K562 (cell line): ENCODE data around the gene WARS2. TPM values are rescaled to one million over a fixed set of nuclear protein-coding genes. Genes with fewer than 3 reads are reported as not detected.

ENCODE experiments used
- ATAC-seq: fragments of 200-7000 bp; cut with Tn5 transposase; 3 replicates; pipeline ENCODE4 v1.9.1; 2020; ENCODE audit warnings: moderate library complexity
- BruUV-seq: library from RNA; stranded (reverse); fragments of 400-500 nt; replicated peaks from 2 replicates; lab custom pipeline; 2021; lab: Mats Ljungman, UMichigan
- CTCF ChIA-PET: fragments of 300-600 bp; formaldehyde crosslinking; extraction: SDS; loops from one replicate; lab custom pipeline; 2021; ENCODE audit warnings: low intra/inter-chr PET ratio; lab: Yijun Ruan, JAX
- POLR2A ChIA-PET: fragments of 300-600, 350-650 bp; sonication (Branson Sonifier 250); formaldehyde crosslinking; extraction: SDS; loops from one replicate; lab custom pipeline; 2021; ENCODE audit warnings: antibody characterized with exemption, inconsistent platforms; lab: Yijun Ruan, JAX
- DNase-seq, 4 experiments: peaks; one replicate each; pipeline versions ENCODE4 v3.0.0 to v3.0.0-alpha.2; 2011 to 2018; ENCODE audit warnings: low spot score in 3 of 4, mixed read lengths in 3 of 4; ENCODE audit errors: extremely low read depth in 1 of 4
- FAIRE-seq: peaks from 2 replicates; lab custom pipeline; 2011; peaks lifted over from hg19 to GRCh38; lab: Jason Lieb, UNC
- H2AFZ ChIP-seq: 2 replicates; pipeline ENCODE4 v1.6.0; 2011; ENCODE audit warnings: low read depth, low read length, control low read depth, inconsistent platforms
- H3K27ac ChIP-seq: fragments of 200-600 bp; 3 replicates; pipeline ENCODE4 v1.8.0; 2011; ENCODE audit warnings: low read depth, mild to moderate bottlenecking, control low read depth, inconsistent platforms, low read length, moderate library complexity, mixed read lengths; ENCODE audit errors: extremely low read depth
- H3K27me3 ChIP-seq, 2 experiments: fragments of 300-600 bp in 1 of 2; 2 replicates in 1 of 2; 3 replicates in 1 of 2; pipeline versions ENCODE4 v1.6.0 to v1.8.0; 2011; ENCODE audit warnings: inconsistent platforms in 2 of 2, low read length in 2 of 2, mild to moderate bottlenecking in 1 of 2, mixed read lengths in 1 of 2, moderate library complexity in 1 of 2; ENCODE audit not compliant: control insufficient read depth in 2 of 2, insufficient read depth in 2 of 2
- H3K36me3 ChIP-seq: fragments of 300-600 bp; 3 replicates; pipeline ENCODE4 v1.8.0; 2011; ENCODE audit warnings: mild to moderate bottlenecking, low read length, inconsistent platforms; ENCODE audit not compliant: control insufficient read depth, insufficient read depth
- H3K4me1 ChIP-seq, 2 experiments: fragments of 200-600 bp in 1 of 2; replicated peaks in 1 of 2; 2 replicates in 1 of 2; 3 replicates in 1 of 2; pipeline versions ENCODE4 v1.5.1 to v1.8.0; 2011; ENCODE audit warnings: inconsistent platforms in 2 of 2, low read length in 2 of 2, mild to moderate bottlenecking in 1 of 2, mixed read lengths in 1 of 2, moderate library complexity in 1 of 2; ENCODE audit not compliant: control insufficient read depth in 2 of 2, insufficient read depth in 2 of 2
- H3K4me2 ChIP-seq: 2 replicates; pipeline ENCODE4 v1.6.1; 2011; ENCODE audit warnings: low read length, control low read depth, inconsistent platforms, mixed read lengths; ENCODE audit not compliant: insufficient read depth
- H3K4me3 ChIP-seq: fragments of 200-600 bp; sonication (generic), shearing (Covaris generic); 2 replicates; pipeline ENCODE4 v1.5.1; 2016; ENCODE audit warnings: control low read depth, inconsistent platforms
- H3K79me2 ChIP-seq: fragments of 200-600 bp; 3 replicates; pipeline ENCODE4 v1.8.0; 2011; ENCODE audit warnings: low read length, inconsistent platforms; ENCODE audit not compliant: control insufficient read depth, insufficient read depth
- H3K9ac ChIP-seq, 2 experiments: 2 replicates each; pipeline versions ENCODE4 v1.6.0 to v1.6.1; 2011; ENCODE audit warnings: low read depth in 2 of 2, low read length in 2 of 2, control low read depth in 1 of 2, inconsistent platforms in 1 of 2, mild to moderate bottlenecking in 1 of 2, mixed read lengths in 1 of 2; ENCODE audit not compliant: insufficient read depth in 1 of 2
- H3K9me1 ChIP-seq: one replicate; pipeline ENCODE4 v1.6.0; 2011; ENCODE audit warnings: inconsistent platforms, mild to moderate bottlenecking, low read length, moderate library complexity; ENCODE audit not compliant: control insufficient read depth, insufficient read depth
- H3K9me3 ChIP-seq: replicated peaks from 2 replicates; pipeline ENCODE4 v1.5.1; 2011; ENCODE audit warnings: low read depth, low read length, inconsistent platforms; ENCODE audit not compliant: control insufficient read depth, insufficient read depth
- H4K20me1 ChIP-seq: replicated peaks from 2 replicates; pipeline ENCODE4 v1.6.1; 2011; ENCODE audit warnings: low read length, inconsistent platforms, mixed read lengths; ENCODE audit not compliant: control insufficient read depth, insufficient read depth
- CEBPG ChIP-seq, 3 experiments: fragments of 200-800 bp in 1 of 3; sonication (Bioruptor generic) in 1 of 3; sonication (generic) in 1 of 3; formaldehyde crosslinking in 1 of 3; IDR thresholded peaks in 2 of 3; conservative IDR thresholded peaks in 1 of 3; 2 replicates each; pipeline versions ENCODE4 v1.6.1 to v1.8.0; 2016 to 2022; ENCODE audit warnings: missing compliant biosample characterization in 2 of 3, missing genetic modification characterization in 2 of 3, mild to moderate bottlenecking in 1 of 3, missing genetic modification reagents in 1 of 3
- CHD4 ChIP-seq: fragments of 200-600 bp; sonication (generic); IDR thresholded peaks from 3 replicates; pipeline ENCODE4 v1.6.1; 2012; ENCODE audit warnings: low read depth, mild to moderate bottlenecking, mixed read lengths, low read length, inconsistent platforms; ENCODE audit not compliant: insufficient read depth, insufficient replicate concordance, poor library complexity, severe bottlenecking
- CTCF ChIP-seq, 3 experiments: IDR thresholded peaks in 2 of 3; conservative IDR thresholded peaks in 1 of 3; 2 replicates each; pipeline ENCODE4 v1.5.1; 2011 to 2012; ENCODE audit warnings: low read length in 3 of 3, mild to moderate bottlenecking in 3 of 3, control low read depth in 2 of 3, improper control_type of control experiment in 1 of 3, inconsistent platforms in 1 of 3, low read depth in 1 of 3, mixed read lengths in 1 of 3, moderate library complexity in 1 of 3; ENCODE audit not compliant: insufficient read depth in 2 of 3
- CUX1 ChIP-seq: fragments of 200-800 bp; sonication (Bioruptor generic); IDR thresholded peaks from 2 replicates; pipeline ENCODE4 v1.6.1; 2016; ENCODE audit warnings: missing genetic modification characterization, missing compliant biosample characterization
- DPF2 ChIP-seq: fragments of 450-650 bp; IDR thresholded peaks from 2 replicates; pipeline ENCODE4 v1.6.1; 2016
- MCM7 ChIP-seq, 2 experiments: fragments of 450-650 bp; IDR thresholded peaks; 2 replicates each; pipeline ENCODE4 v1.6.1; 2016 to 2018
- MED1 ChIP-seq: sonication (generic); formaldehyde crosslinking; IDR thresholded peaks from 2 replicates; pipeline ENCODE4 v1.8.1; 2023; ENCODE audit warnings: missing genetic modification reagents, borderline replicate concordance
- NCOA2 ChIP-seq, 2 experiments: fragments of 450-650 bp; IDR thresholded peaks; 2 replicates each; pipeline ENCODE4 v1.6.1; 2018; ENCODE audit warnings: mild to moderate bottlenecking in 2 of 2, moderate library complexity in 1 of 2; ENCODE audit not compliant: partially characterized antibody in 2 of 2
- RAD21 ChIP-seq, 2 experiments: fragments of 250-450 bp in 1 of 2; fragments of 450-650 bp in 1 of 2; sonication (Bioruptor Pico) in 1 of 2; formaldehyde crosslinking in 1 of 2; IDR thresholded peaks in 1 of 2; conservative IDR thresholded peaks in 1 of 2; 2 replicates each; pipeline versions ENCODE4 v1.4.0 to v1.8.0; 2020 to 2022; ENCODE audit warnings: mild to moderate bottlenecking in 2 of 2, moderate library complexity in 1 of 2
- ZBTB7A ChIP-seq: IDR thresholded peaks from 2 replicates; pipeline ENCODE4 v1.6.1; 2011; ENCODE audit warnings: low read depth, mild to moderate bottlenecking, low read length, moderate library complexity, borderline replicate concordance; ENCODE audit not compliant: control insufficient read depth
- ZNF174 ChIP-seq: fragments of 250-450 bp; sonication (Bioruptor Pico); IDR thresholded peaks from 2 replicates; pipeline ENCODE4 v1.4.0; 2020; ENCODE audit warnings: mild to moderate bottlenecking
- ZNF253 ChIP-seq: fragments of 250-450 bp; sonication (Bioruptor Pico); conservative IDR thresholded peaks from 2 replicates; pipeline ENCODE4 v1.6.1; 2021; ENCODE audit warnings: mild to moderate bottlenecking
- ZNF384 ChIP-seq: IDR thresholded peaks from 2 replicates; pipeline ENCODE4 v1.6.1; 2012; ENCODE audit warnings: low read depth, low read length, improper control_type of control experiment
- WGBS: fragments of 100-300 bp; shearing (Covaris generic); methylation state at CpG from one replicate; pipeline ENCODE4 v1.1.6; 2016; ENCODE audit warnings: low coverage, mixed read lengths; ENCODE audit not compliant: insufficient coverage; ENCODE audit errors: missing lambda C conversion rate; 5-methylcytosine and 5-hydroxymethylcytosine counted together
- in situ Hi-C: fragments of 300-500 bp; cut with MboI; formaldehyde crosslinking; loops from 4 replicates; pipeline ENCODE4 v1.15.0; 2018; ENCODE audit warnings: inconsistent platforms, mixed read lengths
- intact Hi-C: fragments of 100-400 bp; cut with micrococcal nuclease; formaldehyde crosslinking; loops from 2 replicates; pipeline ENCODE4 v1.14.2; 2022
- polyA plus RNA-seq, 8 experiments: library from polyadenylated mRNA; depleted of rRNA in 4 of 8; stranded (reverse) in 5 of 8; unstranded in 3 of 8; fragments of >200 nt; fragmentation: Nextera tagmentation in 2 of 8; fragmentation: Illumina TruSeq in 1 of 8; extraction: Ambion mirVana in 2 of 8; extraction: Trizol in 1 of 8; gene quantifications; 2 replicates each; pipeline versions ENCODE4 v1.2.1 to v1.2.3, GENCODE V29; 2011 to 2014; ENCODE audit warnings: inconsistent platforms in 1 of 8, missing spikeins in 1 of 8
- total RNA-seq, 7 experiments: library from RNA; depleted of rRNA in 6 of 7; stranded (reverse); fragments of >200 nt in 6 of 7; fragmentation: Illumina TruSeq in 2 of 7; extraction: Trizol in 2 of 7; gene quantifications; 2 replicates each; pipeline versions ENCODE4 v1.2.1 to v1.2.3, GENCODE V29; 2011 to 2021; ENCODE audit warnings: low replicate concordance in 1 of 7

The WARS2 gene
- total and polyA plus RNA-seq, 9 of the 15 experiments (the other 6 are each of a cell fraction or from before 2014, with no cell fraction given) = 5.7 to 18.0 (median 16.9) TPM

GRCh38 chr1:119008483-119009311 lies 131.8 kb downstream of the WARS2 start:
- in situ Hi-C loops (no loop called here), intact Hi-C loops (loop anchor here (2.0 to 5.0 kb wide), 2 partner anchors 786 to 854 kb away; no protein-coding TSS in a partner anchor)
- no peaks in the 10 kb centered on the region for H3K36me3 ChIP-seq
- H4K20me1 ChIP-seq = no peaks in the 10 kb centered on the region
- H3K9me1 ChIP-seq = no peaks in the 10 kb centered on the region
- no TSS peak for BruUV-seq
- H3K4me1 ChIP-seq = peaks cover 0 to 10% of the 10 kb centered on the region in 2 experiments; a peak in 1 of 5 replicates
- no peak overlapping the region for H3K9ac ChIP-seq
- no peaks in the 10 kb centered on the region for H3K79me2 ChIP-seq
- ATAC-seq = peak; percentile 85
- H3K4me2 ChIP-seq = no peak overlapping the region
- peak; percentile 39 to 62 (median 42) for DNase-seq
- ChIA-PET POLR2A (no interaction called here), CTCF (interaction anchor here (1.2 to 1.3 kb wide), 2 partner anchors 854 to 857 kb away, joined by 4 to 6 read pairs; no protein-coding TSS in a partner anchor)
- FAIRE-seq = peak; percentile 88
- H3K27ac ChIP-seq = no peak overlapping the region
- 36% methylated on average over 22 of the region's 22 CpGs for WGBS
- no peak overlapping the region for H3K4me3 ChIP-seq
- H3K9me3 ChIP-seq = no peaks in the 10 kb centered on the region
- no peak overlapping the region for H2AFZ ChIP-seq
- peaks cover 11 to 35% of the 10 kb centered on the region in 2 experiments; a peak in 3 of 5 replicates for H3K27me3 ChIP-seq
- TF ChIP-seq ZNF174 (CRISPR knock-in tag) (no peak), ZBTB7A (no peak), NCOA2 (IDR thresholded peaks at IDR 0.05; ENCODE audit: partially characterized antibody in 2 of 2) (no peak), RAD21 (CRISPR knock-in tag; conservative IDR thresholded peaks at IDR 0.05 in 1 of 2, IDR thresholded peaks at IDR 0.05 in 1 of 2) (peak; percentile 91), MCM7 (IDR thresholded peaks at IDR 0.05) (no peak), ZNF384 (peak; percentile 63), DPF2 (no peak), CEBPG (CRISPR knock-in tag; IDR thresholded peaks at IDR 0.05) (no peak), CEBPG (tag; conservative IDR thresholded peaks at IDR 0.05 in 1 of 2, IDR thresholded peaks at IDR 0.05 in 1 of 2) (no peak), CHD4 (no peak), ZNF253 (no peak), MED1 (CRISPR knock-in tag) (no peak), CTCF (IDR thresholded peaks at IDR 0.05 in 2 of 3, conservative IDR thresholded peaks at IDR 0.05 in 1 of 3; ENCODE audit: insufficient read depth in 2 of 3, low read depth in 1 of 3, low read length in 3 of 3) (peak; percentile 45 to 72 (median 61); a peak in 5 of 6 replicates), CUX1 (CRISPR knock-in tag) (no peak)
